ENCODE measurements around the gene KIF16B. TPM values are rescaled to one million over a fixed set of nuclear protein-coding genes. Genes with fewer than 3 reads are reported as not detected.

The KIF16B gene
- total RNA-seq, 2 experiments from 2014 or later, result 3.2 to 3.4 TPM

- Mint-ChIP-seq H3K4me1 (ENCODE audit: low read depth) (no peaks in the 10 kb centered on the region), H3K9me3 (ENCODE audit: insufficient read depth) (no peaks in the 10 kb centered on the region), H3K27me3 (ENCODE audit: low read depth) (no peaks in the 10 kb centered on the region), H3K27ac (no peak overlapping the region), H3K36me3 (ENCODE audit: low read depth) (no peaks in the 10 kb centered on the region), H3K4me3 (no peak overlapping the region)
- no peak for DNase-seq
- ChIA-PET CTCF (no interaction called here), POLR2A (no interaction called here)
- ATAC-seq, result no peak
Observed at GRCh38 chr20:16544949-16545348, 28.3 kb downstream of the KIF16B start.

DNA sequence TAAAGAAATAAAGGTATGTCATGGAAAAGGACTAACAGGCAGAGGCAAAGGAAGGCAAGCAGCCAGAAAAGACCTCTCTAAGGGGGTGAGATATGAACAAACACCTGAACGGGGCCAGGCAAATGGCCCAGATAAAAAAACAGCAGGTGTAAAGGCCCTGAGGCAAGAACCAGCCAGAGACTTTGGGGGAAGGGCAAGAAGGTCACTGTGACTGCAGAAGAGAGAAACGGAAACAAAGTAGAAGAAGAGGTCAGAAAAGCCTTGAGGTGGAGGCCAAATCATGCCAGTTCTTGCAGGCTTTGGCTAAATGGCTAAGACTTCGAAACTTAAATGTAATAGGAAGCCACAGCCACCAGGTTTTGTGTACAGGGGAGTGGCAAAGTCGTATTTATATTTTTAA, 30.8 kb downstream of the KIF16B start:
- CTCF ChIA-PET, result no interaction called here

GRCh38 chr20:16541878-16542277, 31.4 kb downstream of the KIF16B start:
- H3K27me3 Mint-ChIP-seq (ENCODE audit: low read depth), result no peaks in the 10 kb centered on the region
- DNase-seq (no peak), ATAC-seq (no peak)
- H3K4me1 Mint-ChIP-seq (ENCODE audit: low read depth), result no peaks in the 10 kb centered on the region
- H3K4me3 Mint-ChIP-seq, result no peak overlapping the region
- no peaks in the 10 kb centered on the region for H3K36me3 Mint-ChIP-seq (ENCODE audit: low read depth)
- no peaks in the 10 kb centered on the region for H3K9me3 Mint-ChIP-seq (ENCODE audit: insufficient read depth)
- ChIA-PET POLR2A (no interaction called here), CTCF (no interaction called here)
- H3K27ac Mint-ChIP-seq, result no peak overlapping the region

More for the DNA sequence above, 30.8 kb downstream of the KIF16B start:
- Mint-ChIP-seq H3K4me3 (no peak overlapping the region), H3K4me1 (ENCODE audit: low read depth) (no peaks in the 10 kb centered on the region), H3K36me3 (ENCODE audit: low read depth) (no peaks in the 10 kb centered on the region), H3K9me3 (ENCODE audit: insufficient read depth) (no peaks in the 10 kb centered on the region), H3K27me3 (ENCODE audit: low read depth) (no peaks in the 10 kb centered on the region), H3K27ac (no peak overlapping the region)
- ATAC-seq, result no peak
- POLR2A ChIA-PET, result no interaction called here
- DNase-seq, result no peak

- Mint-ChIP-seq H3K27me3 (ENCODE audit: low read depth) (no peaks in the 10 kb centered on the region), H3K9me3 (ENCODE audit: insufficient read depth) (no peaks in the 10 kb centered on the region), H3K36me3 (ENCODE audit: low read depth) (no peaks in the 10 kb centered on the region), H3K4me3 (no peak overlapping the region), H3K4me1 (ENCODE audit: low read depth) (no peaks in the 10 kb centered on the region), H3K27ac (no peak overlapping the region)
- no peak for ATAC-seq
- CTCF ChIA-PET, result no interaction called here
- POLR2A ChIA-PET, result no interaction called here
- DNase-seq, result no peak
Observed at GRCh38 chr20:16541226-16541625, 32.0 kb downstream of the KIF16B start.

DNA sequence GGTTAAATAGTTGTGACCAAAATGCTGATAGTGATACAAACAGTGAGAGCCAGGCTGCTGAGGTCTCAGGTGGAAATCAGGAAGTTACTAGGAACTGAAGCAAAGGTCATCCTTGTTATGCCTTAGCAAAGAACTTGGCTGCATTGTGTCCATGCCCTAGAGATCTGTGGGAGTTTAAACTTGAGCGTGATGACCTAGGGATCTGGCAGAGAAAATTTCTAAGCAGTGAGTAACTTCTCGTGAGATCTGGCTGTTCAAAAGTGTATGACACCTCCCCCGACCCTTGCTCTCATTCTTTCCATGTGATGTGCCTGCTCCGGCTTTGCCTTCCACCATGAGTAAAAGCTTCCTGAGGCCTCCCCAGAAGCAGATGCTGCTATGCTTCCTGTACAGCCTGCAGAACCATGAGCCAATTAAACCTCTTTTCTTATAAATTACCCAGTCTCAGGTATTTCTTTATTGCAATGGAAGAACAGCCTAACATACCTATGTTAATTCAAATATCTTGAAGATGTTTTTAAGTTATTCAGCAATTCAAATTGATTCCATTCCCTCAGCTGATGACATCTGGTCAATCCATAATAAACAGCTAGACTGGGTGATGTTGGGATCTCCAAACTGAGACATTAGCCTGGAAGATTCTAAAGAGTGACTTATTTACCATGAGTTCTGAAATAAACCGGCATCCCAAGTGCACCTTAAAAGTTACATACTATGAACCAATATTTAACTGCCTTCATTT, 33.8 kb downstream of the KIF16B start:
- no peak overlapping the region for H3K27ac Mint-ChIP-seq
- ATAC-seq (no peak), DNase-seq (no peak)
- H3K4me1 Mint-ChIP-seq (ENCODE audit: low read depth), result no peaks in the 10 kb centered on the region
- no peaks in the 10 kb centered on the region for H3K9me3 Mint-ChIP-seq (ENCODE audit: insufficient read depth)
- ChIA-PET CTCF (no interaction called here), POLR2A (no interaction called here)
- no peak overlapping the region for H3K4me3 Mint-ChIP-seq
- no peaks in the 10 kb centered on the region for H3K36me3 Mint-ChIP-seq (ENCODE audit: low read depth)
- no peaks in the 10 kb centered on the region for H3K27me3 Mint-ChIP-seq (ENCODE audit: low read depth)

GRCh38 chr20:16538779-16539178, 34.5 kb downstream of the KIF16B start:
- no peak for ATAC-seq
- H3K27ac Mint-ChIP-seq, result no peak overlapping the region

GRCh38 chr20:16537918-16538317, 35.3 kb downstream of the KIF16B start:
- H3K9me3 Mint-ChIP-seq (ENCODE audit: insufficient read depth), result no peaks in the 10 kb centered on the region
- ATAC-seq, result no peak
- CTCF ChIA-PET, result no interaction called here
- H3K4me3 Mint-ChIP-seq, result no peak overlapping the region
- H3K4me1 Mint-ChIP-seq (ENCODE audit: low read depth), result no peaks in the 10 kb centered on the region
- no peaks in the 10 kb centered on the region for H3K27me3 Mint-ChIP-seq (ENCODE audit: low read depth)
- POLR2A ChIA-PET, result no interaction called here
- no peaks in the 10 kb centered on the region for H3K36me3 Mint-ChIP-seq (ENCODE audit: low read depth)
- DNase-seq, result no peak
- H3K27ac Mint-ChIP-seq, result no peak overlapping the region

More at GRCh38 chr20:16538779-16539178, 34.5 kb downstream of the KIF16B start:
- DNase-seq, result no peak
- Mint-ChIP-seq H3K4me1 (ENCODE audit: low read depth) (no peaks in the 10 kb centered on the region), H3K4me3 (no peak overlapping the region), H3K27me3 (ENCODE audit: low read depth) (no peaks in the 10 kb centered on the region), H3K9me3 (ENCODE audit: insufficient read depth) (no peaks in the 10 kb centered on the region), H3K36me3 (ENCODE audit: low read depth) (no peaks in the 10 kb centered on the region)
- ChIA-PET POLR2A (no interaction called here), CTCF (no interaction called here)

GRCh38 chr20:16537025-16537665, 36.1 kb downstream of the KIF16B start:
- Mint-ChIP-seq H3K27ac (no peak overlapping the region), H3K27me3 (ENCODE audit: low read depth) (no peaks in the 10 kb centered on the region), H3K9me3 (ENCODE audit: insufficient read depth) (no peaks in the 10 kb centered on the region), H3K36me3 (ENCODE audit: low read depth) (no peaks in the 10 kb centered on the region), H3K4me1 (ENCODE audit: low read depth) (no peaks in the 10 kb centered on the region), H3K4me3 (no peak overlapping the region)
- no peak for DNase-seq
- POLR2A ChIA-PET, result no interaction called here
- no peak for ATAC-seq
- CTCF ChIA-PET, result no interaction called here

GRCh38 chr20:16535277-16535676, 38.0 kb downstream of the KIF16B start:
- H3K4me1 Mint-ChIP-seq (ENCODE audit: low read depth), result no peaks in the 10 kb centered on the region
- no peak overlapping the region for H3K4me3 Mint-ChIP-seq
- ATAC-seq, result no peak
- no peak for DNase-seq
- ChIA-PET CTCF (no interaction called here), POLR2A (no interaction called here)
- no peak overlapping the region for H3K27ac Mint-ChIP-seq
- H3K36me3 Mint-ChIP-seq (ENCODE audit: low read depth), result no peaks in the 10 kb centered on the region
- H3K27me3 Mint-ChIP-seq (ENCODE audit: low read depth), result no peaks in the 10 kb centered on the region
- H3K9me3 Mint-ChIP-seq (ENCODE audit: insufficient read depth), result no peaks in the 10 kb centered on the region

GRCh38 chr20:16533502-16533901, 39.7 kb downstream of the KIF16B start:
- Mint-ChIP-seq H3K9me3 (ENCODE audit: insufficient read depth) (no peaks in the 10 kb centered on the region), H3K27me3 (ENCODE audit: low read depth) (no peaks in the 10 kb centered on the region), H3K36me3 (ENCODE audit: low read depth) (no peaks in the 10 kb centered on the region), H3K4me3 (no peak overlapping the region), H3K27ac (no peak overlapping the region), H3K4me1 (ENCODE audit: low read depth) (no peaks in the 10 kb centered on the region)
- ATAC-seq (no peak), DNase-seq (no peak)
- CTCF ChIA-PET, result no interaction called here
- POLR2A ChIA-PET, result no interaction called here

- CTCF ChIA-PET, result no interaction called here
- no peak for ATAC-seq
- DNase-seq, result no peak
- POLR2A ChIA-PET, result no interaction called here
- Mint-ChIP-seq H3K36me3 (ENCODE audit: low read depth) (no peaks in the 10 kb centered on the region), H3K4me1 (ENCODE audit: low read depth) (no peaks in the 10 kb centered on the region), H3K9me3 (ENCODE audit: insufficient read depth) (no peaks in the 10 kb centered on the region), H3K27ac (no peak overlapping the region), H3K27me3 (ENCODE audit: low read depth) (no peaks in the 10 kb centered on the region), H3K4me3 (no peak overlapping the region)
Observed at GRCh38 chr20:16531485-16531884, 41.8 kb downstream of the KIF16B start.

GRCh38 chr20:16530201-16530681, 43.0 kb downstream of the KIF16B start:
- H3K4me1 Mint-ChIP-seq (ENCODE audit: low read depth), result no peaks in the 10 kb centered on the region
- H3K4me3 Mint-ChIP-seq, result no peak overlapping the region
- ChIA-PET POLR2A (no interaction called here), CTCF (no interaction called here)
- H3K9me3 Mint-ChIP-seq (ENCODE audit: insufficient read depth), result no peaks in the 10 kb centered on the region
- H3K27me3 Mint-ChIP-seq (ENCODE audit: low read depth), result no peaks in the 10 kb centered on the region
- DNase-seq (no peak), ATAC-seq (no peak)
- no peaks in the 10 kb centered on the region for H3K36me3 Mint-ChIP-seq (ENCODE audit: low read depth)
- no peak overlapping the region for H3K27ac Mint-ChIP-seq

- DNase-seq, result no peak
- CTCF ChIA-PET, result interaction anchor here (1.0 kb wide), 1 partner anchor 20 kb away, joined by 3 read pairs; no protein-coding TSS in a partner anchor
- H3K9me3 Mint-ChIP-seq (ENCODE audit: insufficient read depth), result no peaks in the 10 kb centered on the region
- no peaks in the 10 kb centered on the region for H3K36me3 Mint-ChIP-seq (ENCODE audit: low read depth)
- no peak overlapping the region for H3K4me3 Mint-ChIP-seq
- H3K27me3 Mint-ChIP-seq (ENCODE audit: low read depth), result no peaks in the 10 kb centered on the region
- POLR2A ChIA-PET, result no interaction called here
- ATAC-seq, result no peak
- no peak overlapping the region for H3K27ac Mint-ChIP-seq
- H3K4me1 Mint-ChIP-seq (ENCODE audit: low read depth), result no peaks in the 10 kb centered on the region
Observed at GRCh38 chr20:16528078-16528477, 45.2 kb downstream of the KIF16B start.

Measured in activated CD8-positive, alpha-beta T cell treated with anti-CD3 and anti-CD28 coated beads, Interleukin-2, amount 10 ng/mL, durations not matched to agents 7 days and 5 days (primary cell).